Myocyte (in vitro differentiated cells): Measurements from ENCODE around the gene FOXN3. TPM values are rescaled to one million over a fixed set of nuclear protein-coding genes. Genes with fewer than 3 reads are reported as not detected.

Source experiments
- DNase-seq: peaks from one replicate; pipeline ENCODE4 v3.0.0-alpha.2; 2012; ENCODE audit warnings: low read depth
- total RNA-seq: library from RNA; depleted of rRNA; stranded (reverse); fragments of >200 nt; gene quantifications from 2 replicates; pipeline ENCODE4 v1.2.3, GENCODE V29; 2014

FOXN3 gene
- total RNA-seq, 1 donor from 2014 or later, result 27.5 TPM

DNA sequence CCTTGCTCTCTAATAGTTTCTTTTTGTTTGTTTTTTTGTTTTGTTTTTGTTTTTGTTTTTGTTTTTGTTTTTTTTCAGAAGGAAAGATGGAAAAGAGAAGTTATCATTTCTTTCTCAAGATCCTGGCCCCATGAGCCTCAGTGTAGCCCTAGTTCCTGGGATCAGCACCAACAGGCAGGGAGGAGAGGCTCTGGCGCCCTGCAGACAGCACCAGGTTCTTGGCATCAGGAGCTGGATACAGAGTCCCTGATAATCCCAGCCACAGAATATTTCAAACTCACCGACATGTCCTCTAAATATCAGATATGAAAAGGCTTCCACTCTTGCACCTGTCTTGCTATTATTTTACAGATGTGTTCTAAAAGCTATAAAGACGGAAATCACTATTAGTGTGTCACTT, 52.7 kb downstream of the FOXN3 start:
- no peak for DNase-seq

DNA sequence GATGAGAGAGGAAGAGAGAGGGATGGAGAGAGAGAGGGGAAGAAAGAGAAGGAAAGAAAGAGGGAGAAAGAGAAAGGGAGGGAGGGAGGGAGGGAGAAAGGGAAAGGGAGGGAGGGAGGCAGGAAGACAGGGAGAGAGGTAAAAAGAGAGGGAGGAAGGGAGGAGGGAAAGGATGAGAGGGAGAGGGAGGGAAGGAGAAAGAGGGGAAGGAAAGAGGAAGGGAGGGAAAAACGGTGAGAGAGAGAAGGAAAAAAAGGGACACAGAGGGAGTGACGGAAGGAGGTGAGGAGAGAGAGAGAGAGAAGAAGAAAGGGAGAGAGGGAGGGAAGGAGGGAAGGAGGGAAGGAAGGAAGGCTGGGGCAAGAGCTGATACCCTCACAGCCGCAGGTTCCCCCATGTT, 56.8 kb downstream of the FOXN3 start:
- no peak for DNase-seq

DNA sequence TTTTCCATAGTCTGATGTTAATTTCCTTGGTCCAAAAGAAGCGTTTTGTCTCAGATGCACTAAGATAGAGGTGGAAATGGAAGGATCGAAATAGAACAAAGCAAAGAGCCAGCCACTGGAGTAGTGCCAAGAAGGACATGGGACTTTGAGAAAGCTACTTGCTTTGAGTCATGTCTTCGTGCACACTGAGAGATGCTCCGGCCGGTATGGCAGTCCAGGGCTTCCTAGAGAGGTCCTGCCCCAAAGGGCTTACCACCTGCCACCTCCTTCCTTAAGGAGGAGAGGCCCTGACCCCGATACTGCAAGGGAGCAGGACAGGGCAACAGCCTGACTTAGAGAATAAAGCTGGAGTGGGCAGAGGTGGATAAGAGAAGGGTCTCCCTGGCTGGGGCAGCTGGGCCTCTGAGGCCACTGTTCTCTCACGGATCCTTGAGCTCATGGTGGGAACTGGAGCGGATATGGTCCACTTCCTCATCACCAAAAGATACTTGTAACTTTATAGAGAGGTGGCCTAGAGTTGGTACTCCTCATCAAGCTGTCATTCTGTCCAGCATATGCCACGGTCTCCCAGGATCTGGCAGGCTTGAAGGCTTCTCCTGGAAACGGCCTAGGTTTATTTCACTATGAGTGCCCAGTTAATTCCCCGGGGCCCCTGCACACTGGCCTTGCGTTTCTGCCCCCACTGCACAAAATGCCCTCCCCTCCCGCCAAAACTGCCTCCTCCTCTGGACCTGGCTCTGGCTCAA, 57.4 kb downstream of the FOXN3 start:
- no peak for DNase-seq

DNA sequence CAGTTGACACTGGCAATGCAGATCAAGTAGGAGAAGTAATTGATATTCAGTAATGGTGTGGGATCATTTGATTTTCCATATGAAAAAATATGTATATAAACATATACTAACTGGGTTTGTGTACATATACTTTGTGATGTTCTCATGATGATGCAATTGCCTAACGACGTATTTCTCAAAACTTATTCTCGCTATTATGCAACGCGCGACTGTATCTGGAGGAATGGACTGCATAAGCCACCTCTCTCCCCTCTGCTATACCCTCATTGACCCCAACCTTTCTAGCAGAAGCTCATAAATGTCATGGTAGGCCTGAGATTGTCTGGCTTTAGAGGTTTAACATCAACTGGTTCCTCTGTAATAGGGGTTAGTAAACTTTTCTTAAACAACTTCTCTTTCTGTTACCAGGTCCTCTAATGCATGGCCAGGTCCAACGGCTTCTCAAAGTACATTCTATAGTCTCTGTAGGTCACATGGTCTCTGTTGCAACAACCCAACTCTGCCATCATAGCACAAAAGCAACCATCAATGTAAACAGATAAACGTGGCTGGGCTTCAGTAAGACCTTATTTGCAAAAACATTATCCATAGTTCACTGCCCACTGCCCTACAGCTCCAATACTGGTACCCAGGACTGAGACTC, 59.3 kb downstream of the FOXN3 start:
- no peak for DNase-seq

DNA sequence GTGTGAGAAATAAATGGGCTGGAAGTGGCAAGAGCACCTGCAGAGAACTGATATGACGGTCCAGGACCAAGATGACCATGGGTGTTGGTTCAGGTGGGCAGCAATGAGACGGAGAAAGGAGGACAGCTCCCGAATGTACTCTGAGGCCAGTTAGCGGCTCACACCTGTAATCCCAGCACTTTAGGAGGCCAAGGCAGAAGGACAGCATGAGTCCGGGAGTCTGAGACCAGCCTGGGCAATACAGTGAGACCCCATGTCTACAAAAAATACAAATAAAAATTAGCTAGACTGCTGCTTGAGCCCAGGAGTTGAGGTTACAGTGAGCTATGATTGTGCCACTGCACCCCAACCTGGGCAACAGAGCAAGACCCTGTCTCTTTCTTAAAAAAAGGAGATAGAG, 60.1 kb downstream of the FOXN3 start:
- DNase-seq, result no peak

DNA sequence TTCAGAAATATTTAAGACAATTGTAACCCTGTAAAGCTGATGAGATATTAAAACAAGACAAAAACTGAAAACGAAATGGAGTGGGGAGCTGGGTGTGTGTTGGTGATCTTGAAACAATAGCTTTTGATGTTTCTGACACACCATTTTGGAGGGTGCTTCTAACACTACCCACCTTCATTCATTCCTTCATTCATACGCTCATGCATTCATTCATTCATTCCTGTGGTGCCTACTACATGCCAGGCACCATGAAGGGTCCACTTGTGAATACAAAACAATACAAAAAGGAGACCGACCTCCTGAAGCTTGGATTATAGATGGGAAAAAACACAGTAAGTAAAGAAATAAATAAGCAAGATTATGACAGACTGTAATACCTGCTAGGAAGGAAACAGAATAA, 60.5 kb downstream of the FOXN3 start:
- DNase-seq, result no peak

DNA sequence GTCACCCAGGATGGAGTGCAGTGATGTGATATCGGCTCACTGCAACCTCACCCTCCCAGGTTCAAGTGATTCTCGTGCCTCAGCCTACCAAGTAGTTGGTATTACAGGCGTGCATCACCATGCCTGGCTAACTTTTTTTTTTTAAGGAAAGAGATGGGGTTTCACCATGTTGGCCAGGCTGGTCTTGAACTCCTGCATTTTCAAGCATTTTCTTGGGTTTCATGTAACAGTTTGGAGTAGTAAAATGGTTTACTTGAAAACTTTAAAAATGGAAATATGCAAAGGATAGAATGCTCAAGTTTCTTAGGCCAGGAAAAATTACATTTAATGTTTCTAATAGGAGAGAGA, 63.3 kb downstream of the FOXN3 start:
- no peak for DNase-seq

DNA sequence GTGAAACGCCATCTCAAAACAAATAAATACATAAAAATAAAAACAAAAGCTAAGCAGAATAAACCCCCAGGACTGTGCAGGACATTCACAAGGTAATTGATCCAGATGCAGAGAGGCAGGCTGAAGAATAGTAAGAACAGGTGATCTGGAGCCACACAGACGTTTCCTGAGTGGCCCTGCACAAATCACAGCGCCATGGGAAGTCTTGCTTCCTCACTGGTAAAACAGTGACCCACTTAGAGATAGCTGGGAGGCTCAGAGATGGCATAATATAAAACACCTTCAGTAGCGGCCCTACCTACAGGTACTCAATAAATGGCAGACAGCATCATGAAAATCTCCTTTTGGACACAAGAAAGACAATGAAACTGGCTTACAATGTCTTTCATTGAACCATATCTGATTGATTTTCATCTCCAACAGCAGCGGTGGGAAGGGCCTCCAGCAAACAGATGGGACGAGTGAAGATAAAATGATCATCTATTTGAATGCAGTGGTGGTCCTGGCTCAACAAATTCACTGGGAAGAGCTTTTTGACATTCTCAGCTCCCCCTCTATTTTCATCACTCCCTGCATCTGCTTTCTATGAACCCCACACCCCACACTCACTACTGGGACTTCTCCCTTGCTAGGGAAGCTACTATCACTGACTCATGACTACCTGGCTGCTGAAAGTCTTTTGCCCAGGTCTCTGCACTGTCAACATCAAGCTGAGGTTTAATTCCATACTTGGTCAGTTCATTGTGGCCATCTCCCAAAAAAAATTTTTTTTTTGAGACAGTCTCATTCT, 63.9 kb downstream of the FOXN3 start:
- no peak for DNase-seq

DNA sequence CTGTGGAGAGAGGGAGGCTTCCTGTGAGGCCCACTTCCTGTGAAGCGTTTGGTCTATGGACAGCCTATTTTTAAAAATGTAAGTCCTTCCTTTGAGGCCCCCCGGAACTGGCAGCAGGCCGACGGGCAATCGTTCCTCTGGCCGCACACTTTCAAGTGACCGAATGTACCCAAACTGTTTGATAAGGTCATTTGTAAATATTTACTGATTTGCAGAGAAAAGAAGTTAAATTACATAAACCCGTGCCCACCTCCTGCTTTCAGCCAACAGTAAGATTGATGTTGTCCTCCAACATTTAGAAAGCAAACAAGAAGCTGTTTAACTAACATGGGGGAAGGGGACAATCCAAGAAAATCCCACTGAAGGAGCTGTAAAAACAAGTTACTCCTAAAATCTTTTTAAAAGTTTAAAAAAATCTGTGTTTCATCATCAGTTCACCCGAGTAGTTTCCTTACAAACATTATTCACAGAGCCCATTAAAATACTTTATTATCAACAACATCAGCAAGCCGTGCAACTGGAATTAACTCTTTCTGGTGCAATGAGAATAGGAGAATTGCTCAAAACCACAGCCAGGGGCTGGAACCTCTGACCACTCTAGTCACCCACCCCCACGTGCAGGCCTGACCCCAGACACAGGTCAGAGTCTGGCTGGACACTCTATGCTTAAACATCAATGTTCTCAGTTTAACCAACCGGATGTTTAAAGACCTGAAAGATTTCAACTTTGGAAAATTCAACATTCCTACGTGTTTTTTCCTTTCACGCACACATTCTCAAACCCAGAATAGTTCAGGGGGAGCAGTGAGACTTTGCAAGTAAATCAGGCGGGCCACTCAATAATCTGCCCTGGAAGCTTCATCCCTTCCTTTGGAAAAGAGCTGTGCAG, 65.3 kb downstream of the FOXN3 start:
- peak; percentile 21 for DNase-seq

DNA sequence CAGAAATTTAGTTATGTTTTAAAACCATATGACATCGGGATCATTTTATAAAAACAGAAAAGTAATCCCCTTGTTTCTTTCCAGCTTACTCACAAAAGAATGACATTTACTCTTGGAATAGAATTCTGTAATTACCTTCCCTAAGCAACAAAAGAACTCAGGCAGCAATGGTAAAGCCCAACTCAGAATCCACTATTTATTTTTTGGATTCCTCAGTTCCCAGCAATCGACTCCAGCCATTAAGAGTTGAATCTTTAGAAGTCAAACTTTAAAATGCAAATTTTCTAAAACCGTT, 65.9 kb downstream of the FOXN3 start:
- no peak for DNase-seq

DNA sequence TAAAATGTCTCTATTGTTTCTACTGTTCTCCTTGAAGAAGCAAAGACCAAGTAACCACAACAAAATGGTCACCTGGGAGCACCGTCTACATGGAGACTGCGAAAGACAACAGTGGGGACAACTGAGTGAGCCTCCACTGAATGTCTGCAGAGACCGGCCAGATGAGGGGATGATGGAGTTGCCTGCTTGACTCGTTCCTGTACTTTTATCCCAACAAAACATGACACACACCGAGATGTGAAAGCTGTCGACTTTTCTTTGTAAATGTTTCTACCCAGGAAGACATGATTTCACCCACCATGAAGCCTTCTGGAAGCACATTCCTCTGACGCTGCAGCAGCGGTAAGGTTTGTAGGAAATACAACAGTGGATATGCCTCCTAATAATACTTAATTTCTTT, 66.9 kb downstream of the FOXN3 start:
- no peak for DNase-seq

DNA sequence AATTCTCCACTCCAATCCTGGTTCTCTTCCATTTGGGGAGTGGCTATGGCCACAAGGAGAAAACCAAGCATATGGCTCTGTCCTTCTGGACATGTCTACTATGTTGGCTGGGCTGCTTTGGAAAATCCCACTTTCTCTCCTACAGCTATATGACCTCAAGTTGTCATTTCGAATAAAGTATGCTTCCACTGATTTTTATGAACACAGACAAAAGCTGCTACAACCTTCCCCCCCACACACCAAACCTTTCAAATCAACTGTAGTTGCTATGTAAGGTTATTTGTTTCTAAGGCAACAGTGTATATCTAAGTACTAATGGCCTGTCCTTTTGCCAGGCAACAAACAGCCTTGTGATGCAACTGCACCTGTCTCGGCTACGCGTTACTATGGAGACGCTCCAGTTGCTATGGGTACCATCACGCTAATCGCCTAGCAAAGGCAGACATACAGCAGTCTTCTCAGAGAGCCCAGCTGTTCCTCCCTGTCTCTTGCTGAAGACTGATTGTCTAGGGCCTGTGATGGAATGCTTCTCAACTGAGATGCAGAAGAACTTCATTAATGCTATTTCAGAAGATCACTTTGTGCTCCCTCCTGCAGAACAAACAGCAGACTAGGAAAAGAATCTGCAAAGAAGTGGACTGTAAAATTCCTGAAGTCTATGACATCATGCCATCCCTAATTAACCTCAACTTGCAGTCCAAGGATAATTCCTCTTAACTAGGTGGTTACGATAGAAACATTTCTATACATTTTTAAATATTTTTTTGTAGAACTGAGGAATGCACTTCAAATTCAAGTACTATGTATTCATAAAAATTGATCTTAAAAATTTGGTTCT, 67.6 kb downstream of the FOXN3 start:
- peak; percentile 97 for DNase-seq

DNA sequence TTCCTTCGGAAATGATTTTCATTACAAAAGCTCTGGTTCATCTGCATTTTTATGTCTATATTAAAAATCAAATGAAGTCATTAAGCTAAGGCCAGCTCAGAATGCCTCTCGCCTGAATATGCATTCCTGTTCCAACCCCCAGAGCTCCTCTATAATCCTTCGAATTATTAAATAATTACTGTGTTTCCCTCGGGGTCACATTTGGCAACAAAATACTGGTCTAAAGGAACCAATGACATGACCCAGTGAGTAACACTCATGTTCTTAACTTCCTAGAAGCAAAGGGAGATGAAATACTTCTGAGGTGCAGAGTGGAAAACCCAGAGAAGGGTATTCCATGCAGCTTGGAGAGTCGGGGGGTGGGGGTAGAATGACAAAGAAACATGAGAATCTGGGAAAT, 68.3 kb downstream of the FOXN3 start:
- DNase-seq, result no peak

DNA sequence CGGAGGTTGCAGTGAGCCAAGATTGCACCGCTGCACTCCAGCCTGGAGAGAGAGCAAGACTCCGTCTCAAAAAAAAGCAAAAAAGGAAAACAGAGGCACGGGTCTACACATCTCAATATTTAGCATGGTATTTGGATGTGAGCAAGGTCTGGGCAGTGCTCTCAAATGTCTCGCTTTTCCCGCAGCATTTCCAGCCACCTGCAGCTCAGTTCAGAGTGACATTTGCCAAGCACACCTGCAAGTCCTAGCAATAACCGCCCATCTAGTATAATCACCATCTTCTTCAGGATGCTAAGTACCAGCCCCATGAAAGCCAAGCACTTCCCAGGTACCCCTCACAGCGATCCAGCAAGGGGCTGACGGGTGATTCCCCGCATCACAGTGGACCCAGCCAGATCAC, 69.1 kb downstream of the FOXN3 start:
- no peak for DNase-seq

DNA sequence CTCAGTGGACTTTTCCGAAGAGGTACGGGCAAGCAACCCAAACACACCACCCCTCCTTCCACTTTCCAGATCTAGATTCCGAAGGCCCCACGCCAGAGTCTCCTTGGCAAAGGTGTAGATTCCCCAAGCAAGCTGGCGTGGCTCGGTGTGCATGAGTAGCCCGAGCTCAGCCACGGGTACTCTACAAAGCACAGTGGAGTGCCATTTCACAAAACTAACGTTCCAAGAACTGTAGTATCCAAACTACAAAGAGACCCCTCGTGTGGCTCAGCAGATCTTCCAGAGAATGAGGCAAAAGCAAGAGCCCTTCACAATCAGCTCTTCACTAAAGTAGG, 72.1 kb downstream of the FOXN3 start:
- no peak for DNase-seq

DNA sequence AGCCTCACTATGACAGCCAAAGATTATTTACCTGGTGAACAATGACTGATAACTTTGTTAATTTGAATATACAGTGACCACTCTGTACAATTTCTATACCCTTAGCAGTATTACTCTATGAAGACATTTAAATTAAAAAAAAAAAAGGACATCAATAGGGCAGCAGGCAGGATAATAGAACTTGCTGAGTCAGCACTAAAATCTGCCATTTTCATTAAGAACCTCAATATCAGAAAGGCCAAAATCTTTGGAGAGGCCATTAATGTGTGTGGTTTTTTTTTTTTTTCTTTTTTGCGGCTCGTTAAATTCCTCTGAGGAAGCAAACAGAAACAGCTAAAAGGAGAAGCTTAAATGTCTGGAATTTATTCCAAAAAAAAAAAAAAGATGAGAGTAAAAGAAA, 73.7 kb downstream of the FOXN3 start:
- no peak for DNase-seq

DNA sequence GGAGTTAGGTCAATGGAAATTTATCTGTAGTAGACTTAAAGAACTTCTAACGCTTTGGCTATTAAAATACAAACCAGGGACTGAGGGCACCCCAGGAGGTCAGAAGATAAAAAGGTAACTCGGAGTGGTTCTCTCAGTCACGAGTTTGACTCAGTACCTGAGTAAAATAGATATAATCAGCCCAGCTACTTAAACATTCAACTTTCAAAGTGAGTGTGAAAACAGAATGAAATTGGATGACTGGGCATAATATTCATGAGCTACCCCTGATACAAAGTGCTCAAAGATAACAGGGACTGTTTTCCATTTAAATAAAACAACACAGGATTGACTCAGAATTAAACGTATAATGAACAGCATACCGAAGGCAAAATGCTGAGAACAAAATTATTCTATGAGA, 75.0 kb downstream of the FOXN3 start:
- no peak for DNase-seq

DNA sequence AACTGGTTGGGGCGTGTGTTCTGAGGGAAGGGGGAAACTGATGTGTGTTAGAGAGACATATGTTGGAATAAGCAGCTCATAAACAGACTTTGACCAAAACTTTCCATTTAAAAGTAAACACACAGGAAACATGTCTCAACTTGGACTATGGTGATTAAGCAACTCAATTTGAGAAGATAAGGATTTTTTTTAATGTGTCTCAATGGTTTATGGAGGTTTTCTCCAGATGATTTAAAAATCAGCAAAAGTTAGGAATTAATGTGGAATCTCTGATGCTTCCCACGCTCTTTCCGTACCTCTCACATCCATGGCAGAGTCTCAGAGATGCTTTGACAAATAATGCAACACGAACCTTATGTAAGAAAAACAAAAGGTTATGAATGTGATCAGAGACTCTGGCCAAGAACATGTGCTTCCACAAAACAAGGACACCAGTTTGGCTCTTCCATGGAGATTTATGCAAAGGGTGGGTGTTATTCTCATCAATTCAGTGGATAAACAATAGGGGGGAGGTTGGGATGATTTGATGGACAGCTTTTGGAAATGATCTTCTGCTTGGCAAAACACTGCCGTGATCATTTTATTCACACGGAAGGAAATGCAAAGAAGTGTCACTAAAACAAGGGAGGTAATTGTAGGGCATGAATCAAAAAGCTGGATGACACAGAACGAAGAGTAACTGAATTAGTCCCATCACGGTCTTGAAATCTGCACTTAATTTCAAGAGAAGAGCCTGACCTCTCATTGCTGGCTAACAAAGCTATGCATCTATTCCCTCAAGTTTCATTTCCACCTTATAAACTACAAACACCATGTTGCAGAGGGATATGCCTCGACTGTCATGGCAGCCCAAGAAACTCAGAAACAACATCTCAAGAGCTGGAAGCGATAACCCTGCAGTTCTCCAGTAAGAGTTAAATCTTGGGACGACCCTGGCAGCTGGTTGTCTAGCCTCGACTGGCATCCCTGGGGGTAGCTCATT, 76.5 kb downstream of the FOXN3 start:
- DNase-seq, result no peak

DNA sequence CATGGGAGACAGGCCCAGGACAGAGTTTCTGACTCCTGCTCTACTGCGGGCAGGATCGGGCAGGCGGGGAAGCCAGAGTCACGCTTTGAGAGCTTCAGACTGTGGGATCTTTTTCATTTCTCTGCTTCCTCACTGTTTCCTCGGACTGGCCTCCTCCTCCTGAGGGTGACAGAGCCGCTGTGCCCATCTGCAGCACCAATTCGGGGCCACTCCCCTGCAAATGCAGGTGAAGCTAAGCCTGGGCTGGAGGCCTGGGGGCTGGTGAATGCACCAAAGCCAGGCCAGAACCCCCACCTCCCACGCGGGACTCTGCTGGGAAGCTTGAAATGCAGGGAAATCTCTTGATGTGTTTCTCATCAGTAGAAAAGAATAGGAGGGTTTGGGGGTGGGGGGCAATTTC, 77.5 kb downstream of the FOXN3 start:
- no peak for DNase-seq

DNA sequence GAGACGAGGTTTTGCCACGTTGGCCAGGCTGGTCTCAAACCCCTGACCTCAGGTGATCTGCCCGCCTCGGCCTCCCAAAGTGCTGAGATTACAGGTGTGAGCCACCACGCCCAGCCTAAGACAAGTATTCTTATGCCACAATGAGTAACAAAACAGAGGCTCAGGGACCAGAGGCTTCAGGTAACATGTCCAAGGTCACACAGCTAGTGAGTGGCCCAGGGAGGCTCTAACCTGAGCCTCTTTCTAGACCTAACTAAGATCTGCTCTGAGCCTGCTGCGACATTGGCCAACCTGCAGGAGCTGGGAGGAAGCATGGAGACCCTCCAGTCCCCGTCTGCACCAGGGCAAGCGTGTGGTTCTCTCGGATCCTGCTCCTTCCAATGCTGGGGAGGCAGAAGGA, 77.9 kb downstream of the FOXN3 start:
- DNase-seq, result no peak
